NCI-H1105 (cell line): Measurements from ENCODE around the gene QRSL1.
"Not testable (repeated sequence)": the region's sequence is repeated elsewhere in the genome, so short reads cannot be mapped to it uniquely, and the experiment has no call there.

Experiments used
- DNase-seq: peaks from one replicate; lab custom pipeline; 2025; lab: John Stamatoyannopoulos, UW

Gene QRSL1

GRCh38 chr6:106677282-106677681 is 47.9 kb downstream of the QRSL1 start:
- no peak for DNase-seq

GRCh38 chr6:106684011-106684410 is 54.6 kb downstream of the QRSL1 start:
- no peak for DNase-seq

- DNase-seq: no peak
Measured at GRCh38 chr6:106685833-106686232, 56.5 kb downstream of the QRSL1 start.

- DNase-seq: no peak
Measured at GRCh38 chr6:106688177-106688951, 59.0 kb downstream of the QRSL1 start.

GRCh38 chr6:106692112-106692818 is 62.9 kb downstream of the QRSL1 start:
- peak; percentile 11 for DNase-seq

GRCh38 chr6:106692819-106693208 is 63.4 kb downstream of the QRSL1 start:
- no peak for DNase-seq

GRCh38 chr6:106693418-106693817 is 64.0 kb downstream of the QRSL1 start:
- no peak for DNase-seq

- DNase-seq: no peak
Measured at GRCh38 chr6:106694343-106694742, 65.0 kb downstream of the QRSL1 start.

GRCh38 chr6:106700581-106700980 is 71.2 kb downstream of the QRSL1 start:
- DNase-seq: no peak

- not testable (repeated sequence) for DNase-seq
Measured at GRCh38 chr6:106701201-106701600, 71.8 kb downstream of the QRSL1 start.

GRCh38 chr6:106702046-106702445 is 72.7 kb downstream of the QRSL1 start:
- peak; percentile 46 for DNase-seq

GRCh38 chr6:106702451-106703110 is 73.2 kb downstream of the QRSL1 start:
- peak; percentile 84 for DNase-seq

GRCh38 chr6:106704327-106704726 is 74.9 kb downstream of the QRSL1 start:
- no peak for DNase-seq

- no peak for DNase-seq
Measured at GRCh38 chr6:106705156-106705555, 75.8 kb downstream of the QRSL1 start.

- no peak for DNase-seq
Measured at GRCh38 chr6:106710580-106710979, 81.2 kb downstream of the QRSL1 start.

GRCh38 chr6:106714281-106714680 is 84.9 kb downstream of the QRSL1 start:
- DNase-seq: no peak

- DNase-seq: no peak
Measured at GRCh38 chr6:106715922-106716321, 86.5 kb downstream of the QRSL1 start.

GRCh38 chr6:106716966-106717365 is 87.6 kb downstream of the QRSL1 start:
- no peak for DNase-seq
